ENCODE measurements around the gene TRA2B. TPM values are rescaled to one million over a fixed set of nuclear protein-coding genes. Genes with fewer than 3 reads are reported as not detected.

The TRA2B gene
- 160 to 198 TPM (median 169 TPM) in 5 replicates for total RNA-seq (2022; extraction: Qiagen RNA extraction)

DNA sequence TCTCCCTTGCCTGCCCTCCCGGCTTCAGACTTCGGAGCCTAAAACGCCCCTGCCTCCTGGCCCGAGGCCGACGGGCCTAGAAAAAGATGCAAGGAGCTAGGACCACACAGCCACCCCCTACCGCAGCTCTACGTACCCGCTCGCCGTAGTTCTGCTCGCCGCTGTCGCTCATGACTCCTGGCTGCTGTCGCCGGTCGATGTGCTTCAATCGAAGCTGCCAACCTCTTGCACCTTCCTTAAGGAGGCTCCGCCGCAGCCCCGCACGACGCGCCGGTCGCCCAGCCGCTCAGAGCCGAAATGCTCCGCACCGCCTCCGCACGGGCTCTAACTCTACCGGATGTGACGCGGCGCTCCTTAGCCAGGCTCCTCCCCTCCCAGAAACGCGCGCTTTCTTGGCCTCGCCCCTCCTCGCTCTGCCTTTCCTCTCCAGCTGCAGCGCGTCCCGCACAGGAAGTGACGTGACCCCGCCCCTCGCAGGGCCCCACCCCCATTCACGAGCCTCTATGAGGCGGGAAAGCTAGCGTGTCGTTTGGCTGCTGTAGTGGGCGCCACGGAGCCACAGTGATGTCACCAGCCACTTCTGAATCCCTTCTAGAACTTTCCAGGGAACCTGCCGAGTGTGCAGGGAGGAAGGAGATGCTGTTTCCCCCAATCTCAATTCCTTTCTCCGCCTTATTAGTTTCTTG is at the start of gene TRA2B:
Gene TRA2B (minus strand): TSS at position 326 of the 686 bp plus-strand sequence. CDS start 154 bp downstream, at position 172.

Other genes starting within 250 kb of the TRA2B start
- 10.7 to 14.9 TPM (median 12.9 TPM) in 5 replicates for gene IGF2BP2, start 113.0 kb downstream of the TRA2B start, total RNA-seq (2022; extraction: Qiagen RNA extraction)
- 25.1 to 30.6 TPM (median 28.2 TPM) in 5 replicates for gene ETV5, start 171.1 kb upstream of the TRA2B start, total RNA-seq (2022; extraction: Qiagen RNA extraction)

All from A549 treated with Hydrocortisone at 1 μM for 4 hours (cell line).